HG02798 (cell line): ENCODE measurements around the gene SRRM3.
"Not testable (repeated sequence)": the region's sequence is repeated elsewhere in the genome, so short reads cannot be mapped to it uniquely, and the experiment has no call there.

Source experiments
- ATAC-seq: cut with Tn5 transposase; IDR thresholded peaks from one replicate; pipeline ENCODE4 v1.9.1; 2021; ENCODE audit warnings: mild to moderate bottlenecking; ENCODE audit not compliant: unreplicated experiment, poor library complexity

The SRRM3 gene

GRCh38 chr7:76185187-76185896 lies 16.4 kb upstream of the SRRM3 start:
- ATAC-seq: no peak

- ATAC-seq: no peak
These were observed 14.4 kb upstream of the SRRM3 start for GRCh38 chr7:76187272-76187671.

- ATAC-seq: no peak
These were observed 12.4 kb upstream of the SRRM3 start for GRCh38 chr7:76189276-76189675.

GRCh38 chr7:76191783-76192240 lies 9.9 kb upstream of the SRRM3 start:
- no peak for ATAC-seq

GRCh38 chr7:76193466-76193865 lies 8.2 kb upstream of the SRRM3 start:
- ATAC-seq: no peak

GRCh38 chr7:76193883-76194282 lies 7.8 kb upstream of the SRRM3 start:
- ATAC-seq: no peak

GRCh38 chr7:76196786-76197185 lies 4.9 kb upstream of the SRRM3 start:
- ATAC-seq: no peak

GRCh38 chr7:76198202-76198601 lies 3.5 kb upstream of the SRRM3 start:
- no peak for ATAC-seq

GRCh38 chr7:76202666-76203030 lies 952 bp downstream of the SRRM3 start:
- no peak for ATAC-seq

- ATAC-seq: no peak
These were observed 2.5 kb downstream of the SRRM3 start for GRCh38 chr7:76204147-76204546.

- ATAC-seq: no peak
These were observed 4.9 kb downstream of the SRRM3 start for GRCh38 chr7:76206633-76207032.

- no peak for ATAC-seq
These were observed 7.6 kb downstream of the SRRM3 start for GRCh38 chr7:76209310-76209709.

- ATAC-seq: no peak
These were observed 9.5 kb downstream of the SRRM3 start for GRCh38 chr7:76211216-76211615.

- not testable (repeated sequence) for ATAC-seq
These were observed 13.7 kb downstream of the SRRM3 start for GRCh38 chr7:76215349-76215748.

GRCh38 chr7:76216381-76217082 lies 14.8 kb downstream of the SRRM3 start:
- ATAC-seq: no peak

- no peak for ATAC-seq
These were observed 16.4 kb downstream of the SRRM3 start for GRCh38 chr7:76217942-76218566.

GRCh38 chr7:76220185-76221057 lies 18.7 kb downstream of the SRRM3 start:
- no peak for ATAC-seq

- no peak for ATAC-seq
These were observed 20.6 kb downstream of the SRRM3 start for GRCh38 chr7:76222333-76222732.

GRCh38 chr7:76222839-76223238 lies 21.1 kb downstream of the SRRM3 start:
- no peak for ATAC-seq

- ATAC-seq: no peak
These were observed 21.7 kb downstream of the SRRM3 start for GRCh38 chr7:76223286-76223972.
